Stimulated activated CD4-positive, alpha-beta T cell treated with anti-CD3 and anti-CD28 coated beads, Interleukin-1b, Interleukin-23, amount 100 ng/mL, for 24 hours (primary cell): ENCODE data around the gene BCCIP.

Experiments used
- DNase-seq, 4 experiments: peaks; one replicate each; pipeline ENCODE4 v3.0.0-alpha.2; 2020; ENCODE audit warnings: low read depth in 4 of 4, low spot score in 1 of 4

Gene BCCIP

GRCh38 chr10:125797994-125798662 lies 25.2 kb upstream of the BCCIP start:
- no peak for DNase-seq

GRCh38 chr10:125799451-125800182 lies 23.7 kb upstream of the BCCIP start:
- DNase-seq: no peak

GRCh38 chr10:125801574-125801973 lies 21.8 kb upstream of the BCCIP start:
- DNase-seq: no peak

- DNase-seq: no peak
These were observed 21.2 kb upstream of the BCCIP start for GRCh38 chr10:125802131-125802530.

GRCh38 chr10:125802739-125803138 lies 20.6 kb upstream of the BCCIP start:
- DNase-seq: no peak

- no peak for DNase-seq
These were observed 15.3 kb upstream of the BCCIP start for GRCh38 chr10:125808047-125808446.

GRCh38 chr10:125811251-125811650 lies 12.1 kb upstream of the BCCIP start:
- DNase-seq: no peak

- no peak for DNase-seq
These were observed 11.1 kb upstream of the BCCIP start for GRCh38 chr10:125812128-125812750.

- DNase-seq: no peak
These were observed 7.6 kb upstream of the BCCIP start for GRCh38 chr10:125815764-125816163.

GRCh38 chr10:125816548-125816947 lies 6.8 kb upstream of the BCCIP start:
- DNase-seq: no peak

- no peak for DNase-seq
These were observed 5.9 kb upstream of the BCCIP start for GRCh38 chr10:125817337-125817946.

- no peak for DNase-seq
These were observed 2.6 kb upstream of the BCCIP start for GRCh38 chr10:125820701-125821100.

GRCh38 chr10:125823663-125824251 lies 411 bp downstream of the BCCIP start:
- peak in 1 of 4 experiments; percentile 2 for DNase-seq

GRCh38 chr10:125824736-125825135 lies 1.4 kb downstream of the BCCIP start:
- DNase-seq: no peak

GRCh38 chr10:125827133-125827532 lies 3.8 kb downstream of the BCCIP start:
- DNase-seq: no peak

- no peak for DNase-seq
These were observed 5.0 kb downstream of the BCCIP start for GRCh38 chr10:125828311-125828710.

GRCh38 chr10:125836746-125837145 lies 13.4 kb downstream of the BCCIP start:
- no peak for DNase-seq

GRCh38 chr10:125838802-125839575 lies 15.6 kb downstream of the BCCIP start:
- DNase-seq: no peak

- no peak for DNase-seq
These were observed 17.1 kb downstream of the BCCIP start for GRCh38 chr10:125840406-125840805.

- no peak for DNase-seq
These were observed 17.6 kb downstream of the BCCIP start for GRCh38 chr10:125840955-125841354.
